Upper lobe of left lung (tissue), 6 donors: Measurements from ENCODE around the gene EVI5. TPM values are rescaled to one million over a fixed set of nuclear protein-coding genes. Genes with fewer than 3 reads are reported as not detected.

Experiments
- ATAC-seq, 2 donors: fragments of 200-7000 bp; cut with Tn5 transposase; one replicate each; pipeline ENCODE4 v1.9.1; 2022; ENCODE audit warnings: mild to moderate bottlenecking in 2 of 2, moderate library complexity in 2 of 2; ENCODE audit not compliant: low FRiP score in 2 of 2
- DNase-seq, 2 donors: peaks; one replicate each; pipeline ENCODE4 v3.0.0-alpha.2; 2019 to 2020
- H3K27ac ChIP-seq, 4 donors: fragments of 200-600 bp; sonication (generic); one replicate each; pipeline ENCODE4 v1.5.1; 2016 to 2019
- H3K27me3 ChIP-seq, 4 donors: fragments of 200-600 bp; sonication (generic); one replicate each; pipeline ENCODE4 v1.5.1; 2017 to 2019
- H3K36me3 ChIP-seq, 4 donors: fragments of 200-600 bp; sonication (generic); one replicate each; pipeline ENCODE4 v1.5.1; 2016 to 2019
- H3K4me1 ChIP-seq, 4 donors: fragments of 200-600 bp; sonication (generic); one replicate each; pipeline ENCODE4 v1.5.1; 2018 to 2019
- H3K4me3 ChIP-seq, 4 donors: fragments of 200-600 bp; sonication (generic); one replicate each; pipeline ENCODE4 v1.5.1; 2017 to 2019; ENCODE audit warnings: mild to moderate bottlenecking in 2 of 4, moderate library complexity in 1 of 4
- H3K9me3 ChIP-seq, 4 donors: fragments of 200-600 bp; sonication (generic); one replicate each; pipeline ENCODE4 v1.5.1; 2018 to 2019
- EP300 ChIP-seq, 4 donors: sonication (generic); formaldehyde crosslinking; IDR thresholded peaks; one replicate each; pipeline ENCODE4 v1.5.1; 2017; ENCODE audit warnings: antibody characterized with exemption in 4 of 4, control low read depth in 2 of 4
- POLR2A ChIP-seq, 4 donors: fragments of 450-650 bp; IDR thresholded peaks; one replicate each; pipeline ENCODE4 v1.5.1; 2016 to 2017; ENCODE audit warnings: antibody characterized with exemption in 4 of 4, mild to moderate bottlenecking in 2 of 4
- POLR2AphosphoS5 ChIP-seq, 2 donors: sonication (generic); formaldehyde crosslinking; IDR thresholded peaks; one replicate each; pipeline ENCODE4 v1.5.1; 2017; ENCODE audit warnings: antibody characterized with exemption in 2 of 2
- WGBS, 2 donors: methylation state at CpG; one replicate each; pipeline ENCODE4 v1.1.5; 2017 to 2018; 5-methylcytosine and 5-hydroxymethylcytosine counted together
- total RNA-seq, 6 donors: library from RNA; depleted of rRNA in 4 of 6; stranded (reverse); fragments of >200 nt in 4 of 6; gene quantifications; one replicate each; pipeline versions ENCODE4 v1.1.0 to v1.2.1, GENCODE V29; 2016 to 2021
- TF ChIP-seq, protein P1 (sequence below), 6 experiments: fragments of 450-650 bp in 4 of 6; fragments of 200-600 bp in 2 of 6; sonication (generic) in 2 of 6; IDR thresholded peaks; one replicate each; pipeline ENCODE4 v1.5.1; 2016 to 2019; ENCODE audit warnings: antibody characterized with exemption in 6 of 6
- donor health status: DM: no; HTN: no; CAD: no; lungs with moderate emphysema.
- donor health status: DM: no; HTN: yes; CAD: no; lungs with severe emphysema.

EVI5 gene
- total RNA-seq, 6 donors from 2014 or later, result 33.5 to 62.3 (median 39.6) TPM

DNA sequence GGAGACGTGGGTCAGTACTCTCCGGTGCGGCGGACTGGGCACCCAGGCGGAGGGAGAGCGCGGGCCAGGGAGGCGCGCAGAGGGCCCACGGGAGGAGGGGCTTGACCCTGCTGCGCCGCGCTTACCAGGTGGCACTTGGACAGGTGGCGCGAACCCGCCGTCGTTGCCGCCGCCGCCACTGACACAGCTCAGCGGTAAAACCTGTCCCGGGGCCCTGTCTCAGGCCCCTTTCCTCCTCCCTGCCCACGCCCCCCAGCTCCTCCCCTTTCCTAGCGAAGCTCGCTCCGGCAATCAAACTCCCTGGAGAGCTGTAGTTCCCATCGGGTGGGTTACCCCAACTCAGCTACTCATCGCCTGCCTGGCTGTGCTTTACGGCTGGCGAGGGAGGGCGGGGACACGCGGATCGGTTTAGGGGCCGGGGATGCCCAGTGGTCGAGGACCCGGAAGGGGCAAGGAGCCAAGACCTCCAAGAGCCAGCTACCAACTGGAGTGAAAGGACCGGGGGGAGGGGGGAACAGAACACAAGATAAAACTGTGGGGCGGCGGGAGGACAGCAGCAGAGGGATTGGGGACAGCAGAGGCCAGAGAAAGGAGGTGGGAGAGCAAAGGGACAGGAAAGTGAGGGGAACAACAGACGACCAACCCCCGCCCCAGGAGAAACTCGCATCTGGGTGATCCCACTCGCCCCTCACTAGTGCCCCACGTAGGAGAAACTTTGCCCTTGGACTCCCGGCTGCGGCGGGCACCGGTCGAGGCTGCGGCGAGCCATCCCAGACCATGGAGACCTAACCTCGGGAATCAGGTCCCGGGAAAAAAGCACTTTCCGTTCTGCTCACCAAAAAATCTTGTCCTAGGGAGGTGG is 301.1 kb downstream of the EVI5 start:
- Histone ChIP-seq H3K4me1 (peaks cover 63 to 73% (median 67%) of the 10 kb centered on the region in 4 donors), H3K4me3 (peak overlapping the region; percentile 5 to 57 (median 54)), H3K27ac (peak overlapping the region in 3 of 4 donors; percentile 30 to 85 (median 75)), H3K27me3 (peaks cover 0 to 64% (median 33%) of the 10 kb centered on the region in 4 donors), H3K36me3 (no peaks in the 10 kb centered on the region), H3K9me3 (no peaks in the 10 kb centered on the region)
- no peak for TF ChIP-seq POLR2AphosphoS5 (IDR thresholded peaks at IDR 0.05)
- TF ChIP-seq POLR2A (IDR thresholded peaks at IDR 0.05), result no peak
- TF ChIP-seq, protein P1, sequence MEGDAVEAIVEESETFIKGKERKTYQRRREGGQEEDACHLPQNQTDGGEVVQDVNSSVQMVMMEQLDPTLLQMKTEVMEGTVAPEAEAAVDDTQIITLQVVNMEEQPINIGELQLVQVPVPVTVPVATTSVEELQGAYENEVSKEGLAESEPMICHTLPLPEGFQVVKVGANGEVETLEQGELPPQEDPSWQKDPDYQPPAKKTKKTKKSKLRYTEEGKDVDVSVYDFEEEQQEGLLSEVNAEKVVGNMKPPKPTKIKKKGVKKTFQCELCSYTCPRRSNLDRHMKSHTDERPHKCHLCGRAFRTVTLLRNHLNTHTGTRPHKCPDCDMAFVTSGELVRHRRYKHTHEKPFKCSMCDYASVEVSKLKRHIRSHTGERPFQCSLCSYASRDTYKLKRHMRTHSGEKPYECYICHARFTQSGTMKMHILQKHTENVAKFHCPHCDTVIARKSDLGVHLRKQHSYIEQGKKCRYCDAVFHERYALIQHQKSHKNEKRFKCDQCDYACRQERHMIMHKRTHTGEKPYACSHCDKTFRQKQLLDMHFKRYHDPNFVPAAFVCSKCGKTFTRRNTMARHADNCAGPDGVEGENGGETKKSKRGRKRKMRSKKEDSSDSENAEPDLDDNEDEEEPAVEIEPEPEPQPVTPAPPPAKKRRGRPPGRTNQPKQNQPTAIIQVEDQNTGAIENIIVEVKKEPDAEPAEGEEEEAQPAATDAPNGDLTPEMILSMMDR (IDR thresholded peaks at IDR 0.05), result no peak
- no peak for TF ChIP-seq EP300 (IDR thresholded peaks at IDR 0.05)
- WGBS, 2 donors, result 2 to 6% methylated on average over 33 to 56 of the region's 56 CpGs
- ATAC-seq (no peak), DNase-seq (peak in 1 of 2 donors; percentile 88)

DNA sequence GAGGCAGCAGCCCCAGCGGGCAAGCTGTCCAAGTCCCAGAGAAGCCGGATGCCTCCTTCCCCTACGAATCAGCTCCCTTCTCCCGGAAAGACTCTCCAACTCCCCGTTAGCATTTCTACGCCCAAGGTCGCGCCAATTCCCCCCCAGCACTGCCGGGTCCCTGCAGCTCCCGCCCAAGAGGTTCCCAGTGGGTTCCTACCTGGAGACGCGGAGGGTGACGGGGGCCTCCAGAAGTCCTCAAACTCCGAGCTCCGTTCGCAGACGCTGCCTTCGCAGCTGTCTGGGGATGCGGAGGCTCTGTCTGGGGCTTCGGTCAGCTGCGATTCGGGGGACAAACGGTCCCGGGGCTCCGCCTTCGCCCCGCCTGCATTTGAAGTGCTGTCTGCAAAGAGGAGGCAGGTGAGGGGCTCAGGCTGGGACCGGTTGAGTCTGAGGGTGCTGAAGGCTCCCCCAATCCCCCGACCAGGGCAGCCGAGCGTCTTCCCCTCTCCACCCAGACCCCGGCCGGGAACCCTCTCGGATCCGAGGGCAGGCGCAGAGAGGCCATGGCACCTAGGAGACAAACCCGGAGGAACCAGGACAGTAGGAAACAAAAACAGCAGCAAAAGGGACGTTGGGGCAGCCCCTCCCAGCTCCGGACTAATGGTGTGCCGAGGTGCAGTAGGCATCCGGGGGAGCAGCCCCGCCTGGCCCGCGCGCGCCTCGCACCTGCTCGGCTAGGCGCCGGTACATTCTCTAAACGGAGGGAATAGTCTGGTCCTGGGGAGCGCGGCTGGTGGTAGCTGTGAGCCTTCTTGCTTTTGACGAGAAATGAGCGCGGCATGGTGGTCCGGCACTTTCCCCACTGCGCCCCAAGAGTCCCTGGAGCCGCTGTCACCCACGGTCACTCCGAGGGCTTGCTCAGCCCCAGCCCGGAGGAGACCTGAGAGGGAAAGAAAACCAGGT is 302.0 kb downstream of the EVI5 start:
- DNase-seq (peak in 1 of 2 donors; percentile 87), ATAC-seq (peak in 1 of 2 donors; percentile 2)
- TF ChIP-seq POLR2AphosphoS5 (IDR thresholded peaks at IDR 0.05) (no peak), EP300 (IDR thresholded peaks at IDR 0.05) (no peak), POLR2A (IDR thresholded peaks at IDR 0.05) (no peak)
- TF ChIP-seq, protein P1 (IDR thresholded peaks at IDR 0.05), result no peak
- H3K4me3 ChIP-seq, result peak overlapping the region; percentile 5 to 57 (median 54)
- H3K4me1 ChIP-seq, result peaks cover 63 to 73% (median 67%) of the 10 kb centered on the region in 4 donors
- H3K27ac ChIP-seq, result peak overlapping the region in 3 of 4 donors; percentile 26 to 85 (median 30)
- peaks cover 0 to 64% (median 33%) of the 10 kb centered on the region in 4 donors for H3K27me3 ChIP-seq
- H3K36me3 ChIP-seq, result no peaks in the 10 kb centered on the region
- WGBS, 2 donors, result 3 to 4% methylated on average over 20 to 50 of the region's 62 CpGs
- H3K9me3 ChIP-seq, result no peaks in the 10 kb centered on the region

DNA sequence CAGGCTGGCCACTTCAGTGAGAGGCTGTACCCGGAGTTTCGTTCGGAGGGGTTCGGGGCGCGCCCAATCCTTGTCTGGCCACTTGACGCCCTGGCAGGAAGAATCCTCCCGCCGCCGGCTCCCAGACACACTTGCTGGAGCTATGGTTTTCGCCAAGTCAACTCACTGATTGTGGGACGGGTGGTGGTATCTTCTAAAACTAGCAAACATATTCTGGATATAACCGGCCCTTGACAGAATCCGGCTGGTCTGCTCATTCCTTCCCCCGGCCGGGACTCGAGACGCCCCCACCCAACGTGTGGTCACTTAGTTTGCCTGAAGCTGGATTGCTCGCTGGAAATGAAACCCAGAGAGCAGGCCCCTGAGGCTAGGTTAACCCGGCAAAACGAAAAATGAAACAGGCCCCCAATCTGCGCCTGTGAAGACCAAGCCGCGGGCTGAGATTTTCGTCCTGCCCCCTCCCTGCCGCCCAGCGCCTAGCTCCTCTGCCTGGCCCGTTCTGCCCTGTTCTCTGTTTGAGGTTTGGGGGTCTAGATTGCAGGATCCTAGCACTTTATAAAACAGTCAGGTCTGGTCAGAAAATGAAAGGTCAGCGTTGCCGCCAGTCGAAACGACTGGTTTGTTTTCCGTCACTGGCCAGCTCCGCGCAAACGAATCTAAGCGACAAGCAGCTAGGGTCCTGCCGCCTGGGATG is 302.8 kb downstream of the EVI5 start:
- no peak for TF ChIP-seq POLR2A (IDR thresholded peaks at IDR 0.05)
- TF ChIP-seq EP300 (IDR thresholded peaks at IDR 0.05), result no peak
- TF ChIP-seq POLR2AphosphoS5 (IDR thresholded peaks at IDR 0.05), result no peak
- TF ChIP-seq, protein P1 (IDR thresholded peaks at IDR 0.05), result no peak
- Histone ChIP-seq H3K27me3 (peaks cover 0 to 64% (median 33%) of the 10 kb centered on the region in 4 donors), H3K36me3 (no peaks in the 10 kb centered on the region), H3K9me3 (no peaks in the 10 kb centered on the region), H3K27ac (peak overlapping the region in 2 of 4 donors; percentile 26 to 85), H3K4me1 (peaks cover 63 to 72% (median 67%) of the 10 kb centered on the region in 4 donors), H3K4me3 (peak overlapping the region in 3 of 4 donors; percentile 54 to 57 (median 54))
- no peak for ATAC-seq
- DNase-seq, result peak in 1 of 2 donors; percentile 63
- WGBS, 2 donors, result 10 to 11% methylated on average over 27 to 39 of the region's 39 CpGs

DNA sequence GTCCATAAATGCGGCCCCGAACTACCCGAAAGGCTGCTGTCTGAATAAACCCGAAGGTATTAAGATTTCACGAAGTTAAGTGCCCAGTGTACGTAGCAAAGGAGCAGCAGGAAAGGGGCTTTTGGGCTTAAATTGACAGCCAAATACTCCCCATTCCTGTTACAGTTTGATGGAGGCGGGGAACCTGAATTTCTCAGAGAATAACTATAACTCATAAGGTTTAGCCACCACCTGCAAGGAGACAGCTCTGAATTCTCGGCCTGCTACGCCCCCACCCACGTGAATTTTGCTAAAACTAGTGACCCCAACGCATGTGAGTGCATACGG is 303.3 kb downstream of the EVI5 start:
- 31 to 51% methylated on average over 10 to 12 of the region's 12 CpGs for WGBS, 2 donors
- ATAC-seq (no peak), DNase-seq (no peak)
- Histone ChIP-seq H3K4me3 (peak overlapping the region in 2 of 4 donors; percentile 54 to 57), H3K4me1 (peaks cover 60 to 66% (median 63%) of the 10 kb centered on the region in 4 donors), H3K27ac (no peak overlapping the region), H3K27me3 (peaks cover 0 to 59% (median 31%) of the 10 kb centered on the region in 4 donors), H3K36me3 (no peaks in the 10 kb centered on the region), H3K9me3 (no peaks in the 10 kb centered on the region)
- TF ChIP-seq, protein P1 (IDR thresholded peaks at IDR 0.05), result no peak
- no peak for TF ChIP-seq EP300 (IDR thresholded peaks at IDR 0.05)
